ENCODE measurements around the gene SQSTM1.
A peak's percentile ranks its signal among the peaks of the same experiment; 100 is the strongest.
"Not testable (repeated sequence)": the region's sequence is repeated elsewhere in the genome, so short reads cannot be mapped to it uniquely, and the experiment has no call there.

Gene SQSTM1
- total RNA-seq, result 410 to 518 reads per million in 2 donors

DNA sequence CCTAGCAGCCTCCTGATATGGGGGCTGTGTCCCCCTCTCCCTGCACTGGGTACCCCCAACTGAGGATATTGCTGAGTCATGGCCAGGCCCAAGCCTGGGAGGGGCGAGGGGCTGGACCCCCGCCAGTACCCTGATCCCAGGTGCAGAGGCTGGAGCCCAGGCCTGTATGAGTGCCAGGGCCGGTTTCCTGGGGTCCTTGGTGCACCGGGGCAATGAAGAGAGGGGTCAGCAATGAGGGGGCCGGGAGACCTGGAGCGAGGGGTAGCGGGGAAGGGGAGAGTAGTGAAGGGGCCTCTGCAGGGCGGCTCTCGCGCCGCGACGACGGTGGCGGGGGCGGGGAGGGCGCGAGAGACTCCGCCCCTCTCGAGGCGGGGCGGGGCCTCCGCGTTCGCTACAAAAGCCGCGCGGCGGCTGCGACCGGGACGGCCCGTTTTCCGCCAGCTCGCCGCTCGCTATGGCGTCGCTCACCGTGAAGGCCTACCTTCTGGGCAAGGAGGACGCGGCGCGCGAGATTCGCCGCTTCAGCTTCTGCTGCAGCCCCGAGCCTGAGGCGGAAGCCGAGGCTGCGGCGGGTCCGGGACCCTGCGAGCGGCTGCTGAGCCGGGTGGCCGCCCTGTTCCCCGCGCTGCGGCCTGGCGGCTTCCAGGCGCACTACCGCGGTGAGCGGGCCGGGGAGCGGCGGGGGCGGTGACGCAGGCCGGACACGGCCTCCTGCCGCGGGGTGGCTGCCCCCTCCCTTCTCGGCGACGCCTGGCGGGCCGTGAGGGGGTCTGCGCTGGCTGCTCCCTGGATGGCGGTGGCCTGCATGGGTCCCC, at the start of gene SQSTM1:
SQSTM1 (plus strand) TSS at position 423 of the 815 bp plus-strand sequence; CDS start at position 455, 32 bp downstream.
- peak; percentile 78 for DNase-seq

DNA sequence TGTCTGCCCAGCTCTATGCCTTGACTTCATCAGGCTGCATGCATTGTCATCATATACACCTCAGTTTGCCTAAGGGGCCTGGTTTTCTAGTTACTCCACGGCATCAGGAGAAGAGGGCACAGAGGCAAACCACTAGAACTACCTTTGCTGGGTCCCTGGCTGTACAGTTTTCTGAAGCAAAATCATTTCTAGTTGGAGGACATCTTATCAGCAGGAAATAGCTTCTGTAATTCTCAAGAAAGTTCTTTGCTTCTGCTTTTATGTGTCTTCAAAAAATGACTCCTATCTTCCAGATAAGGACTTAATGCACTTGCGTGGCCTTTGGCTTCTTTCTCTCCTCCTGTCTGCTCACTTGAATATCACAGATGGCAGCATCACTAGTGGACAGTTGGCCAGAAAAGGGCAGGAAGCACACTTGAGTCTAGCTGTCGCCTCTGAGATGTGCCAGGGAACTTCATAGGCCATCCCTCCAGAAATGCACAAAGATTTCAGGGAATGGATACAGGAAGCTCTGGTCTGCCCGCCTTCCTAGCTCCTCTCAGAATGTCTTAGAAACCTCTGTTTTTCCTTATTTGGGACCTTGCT, 49.3 kb upstream of the SQSTM1 start:
- no peak for DNase-seq

DNA sequence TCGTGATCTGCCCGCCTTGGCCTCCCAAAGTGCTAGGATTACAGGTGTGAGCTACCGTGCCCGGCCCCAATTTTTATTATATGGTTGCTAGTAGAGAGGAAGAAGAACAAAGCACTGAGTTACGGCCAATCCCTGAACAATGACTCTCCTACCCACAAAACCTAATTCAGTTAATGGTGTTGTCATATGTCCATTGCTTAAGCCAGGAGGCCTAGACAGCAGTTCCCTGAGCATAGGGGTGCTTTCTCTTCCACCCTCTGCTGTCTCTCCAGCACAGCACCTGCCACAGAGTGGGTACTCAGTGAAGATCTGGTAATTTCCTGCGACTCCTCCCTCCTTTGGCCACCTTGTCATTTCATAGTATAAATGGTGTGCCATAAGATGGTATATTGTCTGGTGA, 48.4 kb upstream of the SQSTM1 start:
- DNase-seq, result no peak

DNA sequence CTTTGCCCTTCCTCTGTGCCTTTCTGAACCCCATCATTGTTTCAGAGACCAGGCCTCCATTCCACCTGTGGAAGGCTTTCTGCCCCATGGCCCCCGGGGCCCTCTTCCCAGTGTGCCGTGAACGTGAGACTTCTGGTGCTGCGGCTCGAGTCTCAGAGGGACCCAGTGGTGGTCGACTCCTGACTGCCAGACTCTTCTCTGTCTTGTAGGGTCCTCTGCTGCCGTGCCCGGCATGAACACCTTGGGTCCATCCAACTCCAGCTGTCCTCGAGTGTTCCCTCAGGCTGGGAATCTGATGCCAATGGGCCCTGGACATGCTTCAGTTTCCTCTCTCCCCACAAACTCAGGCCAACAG, 47.0 kb upstream of the SQSTM1 start:
- DNase-seq, result no peak

- DNase-seq, result no peak
Measured at GRCh38 chr5:179774442-179774841, 46.3 kb upstream of the SQSTM1 start.

- no peak for DNase-seq
Measured at GRCh38 chr5:179776411-179776938, 44.2 kb upstream of the SQSTM1 start.

GRCh38 chr5:179777456-179777855, 43.2 kb upstream of the SQSTM1 start:
- DNase-seq, result no peak

- DNase-seq, result no peak
Measured at GRCh38 chr5:179777909-179778308, 42.8 kb upstream of the SQSTM1 start.

DNA sequence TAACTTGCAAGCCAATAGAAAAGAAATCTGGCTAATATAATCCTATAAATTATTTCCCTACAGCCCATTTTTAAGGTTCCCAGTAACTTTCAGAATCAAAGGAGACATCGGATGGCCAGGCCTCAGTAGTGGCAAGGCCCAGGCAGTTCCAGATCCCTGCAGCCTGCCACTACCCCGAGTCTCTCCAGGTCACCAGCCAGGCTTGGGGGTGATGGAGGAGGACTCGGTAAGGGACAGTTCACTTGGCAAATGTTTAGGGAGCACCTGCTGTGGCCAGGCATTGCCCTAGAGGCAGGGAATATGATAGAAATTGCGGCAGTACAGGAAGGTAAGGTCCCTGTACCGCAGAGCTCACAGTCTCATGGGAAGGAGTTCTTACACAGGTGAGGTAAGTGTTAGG, 42.1 kb upstream of the SQSTM1 start:
- no peak for DNase-seq

DNA sequence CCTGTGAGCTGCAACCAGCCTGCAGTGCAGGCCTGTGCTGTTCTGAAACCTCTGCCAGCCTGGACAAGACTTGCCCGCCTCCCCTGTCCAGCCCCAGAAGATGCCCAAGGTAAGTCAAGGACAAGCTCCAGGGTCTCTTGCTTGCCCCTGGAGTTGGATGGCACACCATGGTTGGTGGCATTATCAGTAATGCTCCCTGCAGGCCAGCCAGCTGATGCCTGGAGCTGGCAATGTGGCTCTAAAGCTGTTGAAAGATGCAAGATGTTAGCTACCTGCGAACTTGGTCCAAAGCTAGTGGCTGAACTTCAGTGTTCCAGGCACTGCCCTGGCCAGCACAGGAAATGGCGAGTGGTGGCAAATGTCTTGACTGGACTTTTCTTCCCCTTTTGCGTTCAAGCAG, 40.9 kb upstream of the SQSTM1 start:
- DNase-seq, result no peak

DNA sequence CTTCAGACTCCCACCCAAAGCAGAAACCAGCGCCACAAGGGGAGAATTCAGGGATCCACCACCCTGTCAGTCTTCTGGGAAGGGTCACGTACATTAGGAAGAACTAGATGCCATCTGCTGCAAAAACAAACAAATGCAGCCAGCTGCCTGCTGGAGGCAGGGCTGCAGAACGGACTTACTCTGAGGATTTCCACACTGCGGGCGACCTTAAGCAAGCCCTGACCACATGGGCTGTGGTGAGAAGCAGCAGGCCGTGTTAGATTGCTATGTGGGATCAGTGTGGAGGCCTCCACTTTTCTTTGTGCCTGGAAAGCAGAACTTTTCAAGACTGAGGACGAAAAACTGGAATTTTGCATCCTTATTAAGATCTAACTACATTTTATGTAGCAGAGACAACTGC, 40.3 kb upstream of the SQSTM1 start:
- DNase-seq, result no peak

DNA sequence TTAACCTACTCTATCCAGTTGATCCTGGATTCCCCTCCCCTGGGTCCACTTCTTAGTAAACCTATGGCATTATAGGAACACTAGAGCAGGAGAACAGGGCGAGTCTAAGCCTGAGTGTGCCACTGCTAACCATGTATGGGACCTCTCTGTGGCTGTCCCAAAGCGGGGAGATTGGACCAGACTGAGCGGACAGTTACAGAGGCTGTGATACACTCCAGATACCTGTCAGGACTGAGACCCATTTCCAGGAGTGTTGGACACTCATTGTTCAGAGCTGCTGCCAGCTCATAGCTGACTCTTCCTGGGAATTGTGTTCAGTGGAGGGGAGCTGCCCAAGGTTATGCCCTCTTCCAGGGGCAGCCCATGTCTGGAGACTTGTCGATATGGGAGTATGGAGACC, 38.9 kb upstream of the SQSTM1 start:
- no peak for DNase-seq

GRCh38 chr5:179783128-179783527, 37.6 kb upstream of the SQSTM1 start:
- no peak for DNase-seq

DNA sequence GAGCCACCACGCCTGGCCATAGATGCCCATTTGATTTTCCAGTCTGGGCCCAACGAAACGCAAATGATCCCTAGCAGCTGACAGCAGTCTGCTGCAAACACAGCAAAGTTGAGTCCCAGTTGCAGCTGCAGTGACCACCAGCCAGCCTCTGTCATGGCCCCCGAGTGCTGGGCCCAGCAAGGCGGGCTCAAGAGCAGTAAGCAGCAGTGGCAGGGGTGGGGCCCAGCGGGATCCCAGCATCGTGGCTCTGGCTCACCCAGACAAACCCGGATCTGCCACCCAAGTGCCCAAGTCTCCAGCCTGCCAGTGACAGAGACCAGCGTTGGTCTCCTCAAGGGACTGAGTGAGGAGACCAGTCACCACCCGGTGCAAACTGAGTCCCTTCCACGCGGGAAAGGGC, 33.8 kb upstream of the SQSTM1 start:
- DNase-seq, result no peak

DNA sequence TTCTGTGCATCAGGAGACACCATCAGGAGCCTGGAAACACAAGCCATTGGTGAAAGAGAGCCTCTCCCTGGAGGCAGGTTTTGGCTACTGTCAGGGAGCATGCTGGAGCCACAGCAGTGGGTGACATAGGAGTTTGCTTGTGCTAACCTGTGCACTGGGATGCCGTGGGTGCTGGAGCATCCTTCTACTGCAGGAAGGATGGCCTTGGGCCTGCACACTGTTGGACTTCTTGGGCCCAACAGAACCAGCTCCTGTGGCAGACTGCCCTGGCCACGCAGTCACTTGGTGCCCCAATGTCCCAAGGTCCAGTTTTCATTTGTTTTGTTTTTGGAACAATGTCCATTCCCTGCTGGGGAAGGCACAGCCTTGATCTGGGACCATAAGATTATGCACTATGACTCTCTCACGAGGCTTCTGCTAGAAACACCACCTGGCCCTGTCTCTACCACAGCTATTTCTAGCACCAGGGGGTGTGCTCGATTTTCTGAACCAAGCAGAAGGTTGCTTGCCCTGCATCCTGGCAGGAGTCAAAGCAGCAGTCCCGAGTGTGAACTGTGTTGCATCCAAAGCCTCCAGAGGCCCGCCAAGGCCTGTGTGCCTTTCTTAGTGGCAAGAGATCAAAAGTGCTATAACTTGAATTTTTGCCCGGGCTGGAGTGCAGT, 32.4 kb upstream of the SQSTM1 start:
- DNase-seq, result no peak

GRCh38 chr5:179789278-179789677, 31.4 kb upstream of the SQSTM1 start:
- not testable (repeated sequence) for DNase-seq

- no peak for DNase-seq
Measured at GRCh38 chr5:179791881-179792611, 28.7 kb upstream of the SQSTM1 start.

DNA sequence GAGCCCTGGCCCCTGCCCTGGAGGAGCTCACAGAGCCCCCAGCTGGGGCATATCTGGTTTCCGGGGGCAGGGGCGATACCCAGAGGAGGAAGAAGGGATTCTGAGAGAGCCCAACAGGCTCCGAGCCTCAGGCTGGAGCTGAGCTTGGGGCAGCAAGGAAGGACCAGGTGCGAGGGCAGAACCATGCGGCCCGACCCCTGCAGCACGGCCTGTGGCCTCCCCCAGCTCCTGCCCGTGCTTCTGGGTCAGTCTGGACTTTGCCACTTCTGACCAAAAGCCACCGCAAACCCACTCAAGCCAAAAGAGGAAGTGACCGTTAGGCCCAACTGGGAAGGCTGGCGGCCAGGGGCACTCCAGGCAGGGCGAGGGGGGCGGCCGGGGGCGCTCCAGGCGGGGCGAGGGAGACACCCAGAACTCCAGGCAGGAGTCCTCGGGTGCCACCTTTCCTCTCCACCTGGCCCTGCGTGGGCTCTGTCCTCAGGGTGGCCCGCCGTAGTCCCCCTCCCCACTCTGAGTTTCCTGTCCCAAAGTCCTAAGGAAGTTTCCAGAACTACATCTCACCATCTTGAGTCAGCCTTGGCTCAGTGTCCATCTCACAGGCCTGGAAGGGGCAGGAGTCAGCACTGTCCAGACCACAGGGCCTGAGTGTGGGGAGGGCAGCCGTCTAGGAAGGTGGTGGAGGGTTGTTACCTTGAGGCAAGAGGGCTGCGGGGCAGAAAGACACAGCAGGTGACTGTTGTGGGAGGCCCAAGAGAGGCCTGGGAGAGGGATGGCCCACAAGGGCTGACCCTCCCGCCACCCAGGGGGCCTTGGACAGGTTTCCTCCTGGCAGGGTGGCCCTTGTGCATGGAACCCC, 27.9 kb upstream of the SQSTM1 start:
- DNase-seq, result no peak

GRCh38 chr5:179793468-179794139, 27.1 kb upstream of the SQSTM1 start, which contains the start of gene LTC4S:
Gene LTC4S, plus strand, starts transcription at chr5:179793986. Its CDS starts 95 bp downstream, at chr5:179794081.
- peak; percentile 52 for DNase-seq

- no peak for DNase-seq
Measured at GRCh38 chr5:179794171-179794570, 26.5 kb upstream of the SQSTM1 start.

DNA sequence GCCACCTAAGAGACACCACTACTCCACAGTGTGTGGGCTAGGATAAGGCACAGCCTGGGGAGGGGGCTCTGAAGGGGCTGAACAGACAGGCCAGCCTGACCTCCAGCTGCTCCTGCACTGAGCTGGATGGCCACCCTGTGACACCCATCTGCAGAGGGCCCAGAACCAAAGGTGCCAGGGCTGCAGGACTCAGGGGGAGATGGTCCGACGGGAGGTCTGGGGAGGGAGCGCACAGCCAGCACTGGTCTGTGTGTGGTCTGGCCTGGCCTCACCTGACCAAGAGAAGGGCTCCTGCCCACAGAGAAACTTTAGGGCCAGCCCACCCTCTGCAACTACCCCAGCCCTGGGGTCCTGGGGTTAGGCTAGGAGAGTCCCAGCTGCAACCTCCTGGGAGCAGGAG, 26.1 kb upstream of the SQSTM1 start:
- DNase-seq, result no peak
